Measurements from ENCODE around the gene ATP8A1.

DNA sequence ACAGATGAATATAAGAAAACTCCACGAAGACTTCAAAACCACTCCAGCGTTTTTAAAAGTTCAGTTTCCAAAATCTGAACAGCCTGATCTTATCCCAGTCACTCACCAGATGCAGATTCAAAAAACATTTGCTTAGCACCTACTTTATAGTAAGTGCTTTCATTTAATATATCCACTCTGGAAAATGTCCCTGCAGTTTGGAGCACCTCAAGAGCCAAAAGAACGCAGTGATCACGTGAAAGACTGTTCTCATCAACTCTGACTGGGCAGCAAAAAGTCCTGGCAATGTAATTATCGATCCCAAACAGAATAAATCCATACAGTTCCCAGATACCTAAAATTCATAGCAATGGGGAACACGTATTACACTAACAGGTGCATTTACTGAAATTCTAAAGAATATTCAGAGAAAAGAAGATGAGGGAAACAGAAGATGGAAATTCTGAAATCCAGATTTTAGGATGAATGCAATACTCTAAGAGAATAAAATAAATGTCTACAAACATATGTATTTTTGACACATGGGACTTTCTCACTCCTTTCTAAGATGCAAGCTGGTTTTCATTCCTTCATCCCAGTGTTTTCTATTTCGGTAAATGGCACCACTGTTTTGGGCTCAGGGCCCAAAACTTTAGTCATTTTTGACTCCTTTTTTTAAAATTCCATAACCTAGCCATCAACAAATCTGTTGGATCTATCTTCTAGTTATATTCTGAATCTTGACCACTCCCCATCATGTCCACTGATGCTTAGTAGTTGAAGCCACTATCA is 13.9 kb downstream of the ATP8A1 start:
- TF ChIP-seq, protein P1, sequence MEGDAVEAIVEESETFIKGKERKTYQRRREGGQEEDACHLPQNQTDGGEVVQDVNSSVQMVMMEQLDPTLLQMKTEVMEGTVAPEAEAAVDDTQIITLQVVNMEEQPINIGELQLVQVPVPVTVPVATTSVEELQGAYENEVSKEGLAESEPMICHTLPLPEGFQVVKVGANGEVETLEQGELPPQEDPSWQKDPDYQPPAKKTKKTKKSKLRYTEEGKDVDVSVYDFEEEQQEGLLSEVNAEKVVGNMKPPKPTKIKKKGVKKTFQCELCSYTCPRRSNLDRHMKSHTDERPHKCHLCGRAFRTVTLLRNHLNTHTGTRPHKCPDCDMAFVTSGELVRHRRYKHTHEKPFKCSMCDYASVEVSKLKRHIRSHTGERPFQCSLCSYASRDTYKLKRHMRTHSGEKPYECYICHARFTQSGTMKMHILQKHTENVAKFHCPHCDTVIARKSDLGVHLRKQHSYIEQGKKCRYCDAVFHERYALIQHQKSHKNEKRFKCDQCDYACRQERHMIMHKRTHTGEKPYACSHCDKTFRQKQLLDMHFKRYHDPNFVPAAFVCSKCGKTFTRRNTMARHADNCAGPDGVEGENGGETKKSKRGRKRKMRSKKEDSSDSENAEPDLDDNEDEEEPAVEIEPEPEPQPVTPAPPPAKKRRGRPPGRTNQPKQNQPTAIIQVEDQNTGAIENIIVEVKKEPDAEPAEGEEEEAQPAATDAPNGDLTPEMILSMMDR (IDR thresholded peaks at IDR 0.05), result no peak
- no peak for TF ChIP-seq POLR2AphosphoS5 (IDR thresholded peaks at IDR 0.05)

All from prostate gland (tissue), 2 donors.